Measurements from ENCODE around the gene HSFX2. TPM values are rescaled to one million over a fixed set of nuclear protein-coding genes. Genes with fewer than 3 reads are reported as not detected.

The HSFX2 gene
- total RNA-seq, 4 donors from 2014 or later, result 0.38 to 4.8 TPM; not detected in 2

- Histone ChIP-seq H3K36me3 (no peaks in the 10 kb centered on the region), H3K9me3 (no peaks in the 10 kb centered on the region), H3K4me1 (no peaks in the 10 kb centered on the region), H3K27ac (no peak overlapping the region), H3K27me3 (no peaks in the 10 kb centered on the region), H3K4me3 (no peak overlapping the region)
- WGBS, result 33% methylated on average over 1 of the region's 1 CpG
- no peak for DNase-seq (ENCODE audit: low spot score in 2 of 2)
- TF ChIP-seq CTCF (IDR thresholded peaks at IDR 0.05) (no peak), POLR2AphosphoS5 (IDR thresholded peaks at IDR 0.05) (no peak), EP300 (IDR thresholded peaks at IDR 0.05) (no peak), POLR2A (IDR thresholded peaks at IDR 0.05) (no peak)
Observed at GRCh38 chrX:149572743-149573142, 22.4 kb downstream of the HSFX2 start.

GRCh38 chrX:149571770-149572169 lies 23.3 kb downstream of the HSFX2 start:
- H3K9me3 ChIP-seq, result no peaks in the 10 kb centered on the region
- TF ChIP-seq POLR2A (IDR thresholded peaks at IDR 0.05), result no peak
- no peaks in the 10 kb centered on the region for H3K36me3 ChIP-seq
- no peak overlapping the region for H3K4me3 ChIP-seq
- no peak overlapping the region for H3K27ac ChIP-seq
- no peak for DNase-seq (ENCODE audit: low spot score in 2 of 2)
- H3K4me1 ChIP-seq, result no peaks in the 10 kb centered on the region
- 76% methylated on average over 7 of the region's 7 CpGs for WGBS
- H3K27me3 ChIP-seq, result no peaks in the 10 kb centered on the region

GRCh38 chrX:149570668-149571067 lies 24.4 kb downstream of the HSFX2 start:
- WGBS, result 46% methylated on average over 6 of the region's 6 CpGs
- Histone ChIP-seq H3K27ac (no peak overlapping the region), H3K4me3 (no peak overlapping the region), H3K27me3 (no peaks in the 10 kb centered on the region), H3K9me3 (no peaks in the 10 kb centered on the region), H3K36me3 (no peaks in the 10 kb centered on the region), H3K4me1 (no peaks in the 10 kb centered on the region)
- TF ChIP-seq EP300 (IDR thresholded peaks at IDR 0.05) (no peak), POLR2A (IDR thresholded peaks at IDR 0.05) (no peak), CTCF (IDR thresholded peaks at IDR 0.05) (no peak), POLR2AphosphoS5 (IDR thresholded peaks at IDR 0.05) (no peak)
- DNase-seq (ENCODE audit: low spot score in 2 of 2), result no peak

- TF ChIP-seq CTCF (IDR thresholded peaks at IDR 0.05) (no peak), POLR2A (IDR thresholded peaks at IDR 0.05) (no peak), POLR2AphosphoS5 (IDR thresholded peaks at IDR 0.05) (no peak), EP300 (IDR thresholded peaks at IDR 0.05) (no peak)
- H3K36me3 ChIP-seq, result no peaks in the 10 kb centered on the region
- H3K9me3 ChIP-seq, result no peaks in the 10 kb centered on the region
- no peak overlapping the region for H3K4me3 ChIP-seq
- H3K4me1 ChIP-seq, result no peaks in the 10 kb centered on the region
- WGBS, result 64% methylated on average over 2 of the region's 2 CpGs
- no peaks in the 10 kb centered on the region for H3K27me3 ChIP-seq
- no peak for DNase-seq (ENCODE audit: low spot score in 2 of 2)
- no peak overlapping the region for H3K27ac ChIP-seq
Observed at GRCh38 chrX:149569770-149570169, 25.3 kb downstream of the HSFX2 start.

GRCh38 chrX:149568701-149569296 lies 26.3 kb downstream of the HSFX2 start:
- WGBS, result 68% methylated on average over 5 of the region's 5 CpGs
- H3K4me3 ChIP-seq, result no peak overlapping the region
- no peaks in the 10 kb centered on the region for H3K27me3 ChIP-seq
- H3K36me3 ChIP-seq, result no peaks in the 10 kb centered on the region
- H3K27ac ChIP-seq, result no peak overlapping the region
- DNase-seq (ENCODE audit: low spot score in 2 of 2), result no peak
- H3K4me1 ChIP-seq, result no peaks in the 10 kb centered on the region
- H3K9me3 ChIP-seq, result no peaks in the 10 kb centered on the region
- TF ChIP-seq EP300 (IDR thresholded peaks at IDR 0.05) (no peak), CTCF (IDR thresholded peaks at IDR 0.05) (no peak), POLR2A (IDR thresholded peaks at IDR 0.05) (no peak), POLR2AphosphoS5 (IDR thresholded peaks at IDR 0.05) (no peak)

Data from suprapubic skin (tissue), 4 donors.